Endodermal cell (in vitro differentiated cells): ENCODE measurements around the gene GABRA4. TPM values are rescaled to one million over a fixed set of nuclear protein-coding genes. Genes with fewer than 3 reads are reported as not detected.

Experiments
- DNase-seq: peaks from one replicate; pipeline ENCODE4 v3.0.0-alpha.2; 2017
- H3K27ac ChIP-seq: 2 replicates; pipeline ENCODE4 v1.5.1; 2013; ENCODE audit warnings: mild to moderate bottlenecking, low read depth, low read length, moderate library complexity
- H3K27me3 ChIP-seq: 2 replicates; pipeline ENCODE4 v1.6.1; 2013; ENCODE audit warnings: mild to moderate bottlenecking, low read length, moderate library complexity; ENCODE audit not compliant: insufficient read depth, control insufficient read depth, poor library complexity, severe bottlenecking
- H3K36me3 ChIP-seq: 2 replicates; pipeline ENCODE4 v1.7.0; 2013; ENCODE audit warnings: mild to moderate bottlenecking, low read length, moderate library complexity; ENCODE audit not compliant: control insufficient read depth, insufficient read depth
- H3K4me1 ChIP-seq: one replicate; pipeline ENCODE4 v1.7.0; 2013; ENCODE audit warnings: low read length; ENCODE audit not compliant: control insufficient read depth, insufficient read depth
- H3K4me3 ChIP-seq: 2 replicates; pipeline ENCODE4 v1.5.1; 2013; ENCODE audit warnings: mild to moderate bottlenecking, low read length, moderate library complexity
- H3K9ac ChIP-seq: 2 replicates; pipeline ENCODE4 v1.6.1; 2013; ENCODE audit warnings: mild to moderate bottlenecking, low read length, moderate library complexity; ENCODE audit not compliant: poor library complexity, severe bottlenecking; ENCODE audit errors: extremely low read depth
- H3K9me3 ChIP-seq: 2 replicates; pipeline ENCODE4 v1.6.1; 2013; ENCODE audit warnings: mild to moderate bottlenecking, low read length, moderate library complexity; ENCODE audit not compliant: control insufficient read depth
- H3K27ac Mint-ChIP-seq: 2 replicates; pipeline ENCODE4 v1.8.0; 2020; ENCODE audit warnings: mixed read lengths
- H3K27me3 Mint-ChIP-seq: 2 replicates; pipeline ENCODE4 v1.8.0; 2021; ENCODE audit warnings: mild to moderate bottlenecking, mixed read lengths; ENCODE audit not compliant: insufficient read depth
- H3K36me3 Mint-ChIP-seq: 2 replicates; pipeline ENCODE4 v1.8.0; 2020; ENCODE audit warnings: low read depth, mixed read lengths
- H3K4me1 Mint-ChIP-seq: 2 replicates; pipeline ENCODE4 v1.8.0; 2020; ENCODE audit warnings: mixed read lengths
- H3K4me3 Mint-ChIP-seq: 2 replicates; pipeline ENCODE4 v1.8.0; 2020; ENCODE audit warnings: mild to moderate bottlenecking, moderate library complexity, mixed read lengths
- H3K9me3 Mint-ChIP-seq: 2 replicates; pipeline ENCODE4 v1.8.0; 2020; ENCODE audit warnings: mild to moderate bottlenecking, mixed read lengths
- WGBS, 2 experiments: methylation state at CpG; one replicate each; pipeline versions ENCODE4 v1.1.5 to v1.1.7; 2013; ENCODE audit warnings: missing lambda C conversion rate in 2 of 2, mixed read lengths in 1 of 2; ENCODE audit not compliant: insufficient coverage in 1 of 2, insufficient read length in 1 of 2; 5-methylcytosine and 5-hydroxymethylcytosine counted together
- total RNA-seq, 2 donors: library from RNA; stranded (reverse); fragmentation: NEBNext Ultra II Directional in 1 of 2; extraction: Animal tissue kit (Norgen Biotek cat#: 25700) in 1 of 2; gene quantifications; 2 replicates in 1 of 2; 3 replicates in 1 of 2; pipeline ENCODE4 v1.2.1, GENCODE V29; 2021
- TF ChIP-seq, protein P1 (sequence below): fragments of 200-600 bp; sonication (generic); conservative IDR thresholded peaks from 2 replicates; pipeline ENCODE4 v1.5.0; 2021; ENCODE audit warnings: antibody characterized with exemption, mild to moderate bottlenecking

Gene GABRA4
- total RNA-seq, 2 donors from 2014 or later: 0.37 TPM; not detected in 1

DNA sequence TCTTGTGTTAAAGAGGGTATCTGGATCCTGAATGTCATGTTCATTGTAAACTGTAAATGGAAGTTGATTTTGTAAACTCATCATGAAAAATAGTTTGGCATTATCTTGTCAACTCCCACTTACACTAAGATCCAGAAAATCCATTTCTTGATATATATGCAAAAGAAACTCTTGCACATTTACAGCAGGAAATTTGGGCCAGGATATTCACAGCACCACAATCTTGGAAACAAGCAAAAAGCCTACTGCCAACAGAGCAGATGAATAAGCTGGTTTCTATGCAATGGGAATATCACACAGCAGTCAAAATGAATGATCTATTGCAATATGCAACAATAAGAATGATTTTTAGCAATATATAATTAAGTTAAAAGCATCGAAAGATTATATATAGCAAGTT lies 8.6 kb downstream of the GABRA4 start:
- Histone ChIP-seq H3K27ac (no peak overlapping the region), H3K9me3 (no peaks in the 10 kb centered on the region), H3K27me3 (no peaks in the 10 kb centered on the region), H3K9ac (no peak overlapping the region), H3K4me1 (peaks cover 10% of the 10 kb centered on the region), H3K36me3 (no peaks in the 10 kb centered on the region), H3K4me3 (no peak overlapping the region)
- H3K4me3 Mint-ChIP-seq: no peak overlapping the region
- DNase-seq: no peak
- WGBS, 2 experiments: no CpG with 5 or more reads among the region's 1 CpG
- H3K36me3 Mint-ChIP-seq: no peaks in the 10 kb centered on the region
- H3K27ac Mint-ChIP-seq: no peak overlapping the region
- no peaks in the 10 kb centered on the region for H3K9me3 Mint-ChIP-seq
- TF ChIP-seq, protein P1, sequence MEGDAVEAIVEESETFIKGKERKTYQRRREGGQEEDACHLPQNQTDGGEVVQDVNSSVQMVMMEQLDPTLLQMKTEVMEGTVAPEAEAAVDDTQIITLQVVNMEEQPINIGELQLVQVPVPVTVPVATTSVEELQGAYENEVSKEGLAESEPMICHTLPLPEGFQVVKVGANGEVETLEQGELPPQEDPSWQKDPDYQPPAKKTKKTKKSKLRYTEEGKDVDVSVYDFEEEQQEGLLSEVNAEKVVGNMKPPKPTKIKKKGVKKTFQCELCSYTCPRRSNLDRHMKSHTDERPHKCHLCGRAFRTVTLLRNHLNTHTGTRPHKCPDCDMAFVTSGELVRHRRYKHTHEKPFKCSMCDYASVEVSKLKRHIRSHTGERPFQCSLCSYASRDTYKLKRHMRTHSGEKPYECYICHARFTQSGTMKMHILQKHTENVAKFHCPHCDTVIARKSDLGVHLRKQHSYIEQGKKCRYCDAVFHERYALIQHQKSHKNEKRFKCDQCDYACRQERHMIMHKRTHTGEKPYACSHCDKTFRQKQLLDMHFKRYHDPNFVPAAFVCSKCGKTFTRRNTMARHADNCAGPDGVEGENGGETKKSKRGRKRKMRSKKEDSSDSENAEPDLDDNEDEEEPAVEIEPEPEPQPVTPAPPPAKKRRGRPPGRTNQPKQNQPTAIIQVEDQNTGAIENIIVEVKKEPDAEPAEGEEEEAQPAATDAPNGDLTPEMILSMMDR: no peak
- peaks cover 10% of the 10 kb centered on the region for H3K4me1 Mint-ChIP-seq
- no peaks in the 10 kb centered on the region for H3K27me3 Mint-ChIP-seq

- no peak for DNase-seq
- Mint-ChIP-seq H3K27me3 (no peaks in the 10 kb centered on the region), H3K9me3 (no peaks in the 10 kb centered on the region), H3K4me3 (no peak overlapping the region), H3K36me3 (no peaks in the 10 kb centered on the region), H3K27ac (no peak overlapping the region), H3K4me1 (peaks cover 6% of the 10 kb centered on the region)
- no peaks in the 10 kb centered on the region for H3K36me3 ChIP-seq
- H3K9me3 ChIP-seq: no peaks in the 10 kb centered on the region
- TF ChIP-seq, protein P1: no peak
- H3K9ac ChIP-seq: no peak overlapping the region
- 82 to 95% methylated on average over 3 of the region's 4 CpGs for WGBS, 2 experiments
- H3K4me3 ChIP-seq: no peak overlapping the region
- no peak overlapping the region for H3K27ac ChIP-seq
- peaks cover 10% of the 10 kb centered on the region for H3K4me1 ChIP-seq
- no peaks in the 10 kb centered on the region for H3K27me3 ChIP-seq
Measured at GRCh38 chr4:46980851-46981250, 12.5 kb downstream of the GABRA4 start.

- Histone ChIP-seq H3K27me3 (no peaks in the 10 kb centered on the region), H3K36me3 (no peaks in the 10 kb centered on the region), H3K4me1 (peaks cover 10% of the 10 kb centered on the region), H3K9me3 (no peaks in the 10 kb centered on the region), H3K27ac (no peak overlapping the region), H3K9ac (no peak overlapping the region), H3K4me3 (no peak overlapping the region)
- no peak overlapping the region for H3K4me3 Mint-ChIP-seq
- peaks cover 6% of the 10 kb centered on the region for H3K4me1 Mint-ChIP-seq
- no peaks in the 10 kb centered on the region for H3K27me3 Mint-ChIP-seq
- WGBS, 2 experiments: 93 to 98% methylated on average over 4 of the region's 4 CpGs
- no peaks in the 10 kb centered on the region for H3K9me3 Mint-ChIP-seq
- no peak overlapping the region for H3K27ac Mint-ChIP-seq
- no peak for DNase-seq
- no peaks in the 10 kb centered on the region for H3K36me3 Mint-ChIP-seq
- TF ChIP-seq, protein P1: no peak
Measured at GRCh38 chr4:46979726-46980125, 13.7 kb downstream of the GABRA4 start.
